Calu3 (cell line): ENCODE measurements around the gene CHMP4B. TPM values are rescaled to one million over a fixed set of nuclear protein-coding genes. Genes with fewer than 3 reads are reported as not detected.

Experiments
- BruUV-seq: library from RNA; stranded (reverse); fragments of 400-500 nt; replicated peaks from 2 replicates; lab custom pipeline; 2021; lab: Mats Ljungman, UMichigan
- CTCF ChIA-PET: fragments of 300-600 bp; sonication (Branson Sonifier 250); formaldehyde crosslinking; loops from one replicate; lab custom pipeline; 2022; ENCODE audit warnings: antibody characterized with exemption; lab: Charles Lee
- DNase-seq: peaks from one replicate; pipeline ENCODE4 v3.0.0; 2022
- H3K27ac Mint-ChIP-seq: one replicate; pipeline ENCODE4 v1.8.0; 2022; ENCODE audit warnings: mixed read lengths; ENCODE audit not compliant: unreplicated experiment
- H3K27me3 Mint-ChIP-seq: one replicate; pipeline ENCODE4 v1.8.0; 2022; ENCODE audit warnings: mixed read lengths; ENCODE audit not compliant: unreplicated experiment
- H3K36me3 Mint-ChIP-seq: one replicate; pipeline ENCODE4 v1.8.0; 2022; ENCODE audit warnings: mild to moderate bottlenecking, moderate library complexity, mixed read lengths; ENCODE audit not compliant: insufficient read depth, unreplicated experiment
- H3K4me1 Mint-ChIP-seq: one replicate; pipeline ENCODE4 v1.8.0; 2022; ENCODE audit warnings: mild to moderate bottlenecking, low read depth, mixed read lengths; ENCODE audit not compliant: unreplicated experiment
- H3K4me3 Mint-ChIP-seq: one replicate; pipeline ENCODE4 v1.8.0; 2022; ENCODE audit warnings: mild to moderate bottlenecking, low read depth, moderate library complexity, mixed read lengths; ENCODE audit not compliant: unreplicated experiment
- H3K9me3 Mint-ChIP-seq: one replicate; pipeline ENCODE4 v1.8.0; 2022; ENCODE audit warnings: low read depth, mixed read lengths; ENCODE audit not compliant: unreplicated experiment
- intact Hi-C: fragments of 100-400 bp; cut with micrococcal nuclease; formaldehyde crosslinking; loops from one replicate; pipeline ENCODE4 v1.10.0; 2022; ENCODE audit not compliant: unreplicated experiment
- total RNA-seq: library from RNA; stranded (reverse); gene quantifications from 2 replicates; pipeline ENCODE4 v1.2.3, GENCODE V29; 2022
- TF ChIP-seq, protein P1 (sequence below): fragments of 200-600 bp; IDR thresholded peaks from one replicate; pipeline ENCODE4 v1.8.0; 2022; ENCODE audit warnings: antibody characterized with exemption; ENCODE audit not compliant: unreplicated experiment

Gene CHMP4B
- total RNA-seq, 1 experiment from 2014 or later = 234 TPM

DNA sequence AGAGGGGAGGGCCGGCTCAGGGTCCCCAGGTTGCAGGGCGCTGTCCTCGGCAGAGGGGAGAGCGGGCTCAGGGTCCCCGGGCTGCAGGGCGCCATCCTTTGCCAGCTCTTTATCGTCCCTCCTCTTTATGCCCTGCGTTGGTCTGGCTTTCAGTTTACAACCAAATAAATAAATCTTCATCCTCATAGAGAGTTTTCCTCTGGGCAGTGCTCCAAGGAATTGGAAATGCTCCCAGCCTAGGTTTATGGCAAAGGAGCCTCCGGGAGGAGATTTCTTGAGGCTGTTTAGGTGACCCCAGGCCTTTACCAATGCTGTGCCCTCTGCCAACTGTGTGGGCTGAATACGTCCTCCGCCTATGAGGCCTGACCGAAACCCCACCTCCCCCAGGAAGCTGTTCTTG, 60.2 kb downstream of the CHMP4B start:
- Mint-ChIP-seq H3K4me1 (no peaks in the 10 kb centered on the region), H3K27ac (no peak overlapping the region), H3K36me3 (no peaks in the 10 kb centered on the region), H3K27me3 (peaks cover 38% of the 10 kb centered on the region), H3K9me3 (no peaks in the 10 kb centered on the region), H3K4me3 (no peak overlapping the region)
- intact Hi-C loops = no loop called here
- CTCF ChIA-PET = interaction anchor here (0.7 kb wide), 1 partner anchor 1595 kb away, joined by 3 read pairs; no protein-coding TSS in a partner anchor
- TF ChIP-seq, protein P1, sequence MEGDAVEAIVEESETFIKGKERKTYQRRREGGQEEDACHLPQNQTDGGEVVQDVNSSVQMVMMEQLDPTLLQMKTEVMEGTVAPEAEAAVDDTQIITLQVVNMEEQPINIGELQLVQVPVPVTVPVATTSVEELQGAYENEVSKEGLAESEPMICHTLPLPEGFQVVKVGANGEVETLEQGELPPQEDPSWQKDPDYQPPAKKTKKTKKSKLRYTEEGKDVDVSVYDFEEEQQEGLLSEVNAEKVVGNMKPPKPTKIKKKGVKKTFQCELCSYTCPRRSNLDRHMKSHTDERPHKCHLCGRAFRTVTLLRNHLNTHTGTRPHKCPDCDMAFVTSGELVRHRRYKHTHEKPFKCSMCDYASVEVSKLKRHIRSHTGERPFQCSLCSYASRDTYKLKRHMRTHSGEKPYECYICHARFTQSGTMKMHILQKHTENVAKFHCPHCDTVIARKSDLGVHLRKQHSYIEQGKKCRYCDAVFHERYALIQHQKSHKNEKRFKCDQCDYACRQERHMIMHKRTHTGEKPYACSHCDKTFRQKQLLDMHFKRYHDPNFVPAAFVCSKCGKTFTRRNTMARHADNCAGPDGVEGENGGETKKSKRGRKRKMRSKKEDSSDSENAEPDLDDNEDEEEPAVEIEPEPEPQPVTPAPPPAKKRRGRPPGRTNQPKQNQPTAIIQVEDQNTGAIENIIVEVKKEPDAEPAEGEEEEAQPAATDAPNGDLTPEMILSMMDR = no peak
- no TSS peak for BruUV-seq
- no peak for DNase-seq

- no peak for DNase-seq
- intact Hi-C loops = no loop called here
- no TSS peak for BruUV-seq
- no peak overlapping the region for H3K27ac Mint-ChIP-seq
- H3K27me3 Mint-ChIP-seq = peaks cover 13% of the 10 kb centered on the region
- no peak overlapping the region for H3K4me3 Mint-ChIP-seq
- H3K36me3 Mint-ChIP-seq = peaks cover 5% of the 10 kb centered on the region
- CTCF ChIA-PET = interaction anchor here (0.7 kb wide), 2 partner anchors 20 to 254 kb away, joined by 3 to 6 read pairs; no protein-coding TSS in a partner anchor
- H3K4me1 Mint-ChIP-seq = no peaks in the 10 kb centered on the region
- TF ChIP-seq, protein P1 = no peak
- H3K9me3 Mint-ChIP-seq = peaks cover 8% of the 10 kb centered on the region
Measured at GRCh38 chr20:33874129-33874528, 63.0 kb downstream of the CHMP4B start.

GRCh38 chr20:33875055-33875454, 63.9 kb downstream of the CHMP4B start:
- no peaks in the 10 kb centered on the region for H3K4me1 Mint-ChIP-seq
- peaks cover 13% of the 10 kb centered on the region for H3K27me3 Mint-ChIP-seq
- TF ChIP-seq, protein P1 = no peak
- no peak for DNase-seq
- BruUV-seq = no TSS peak
- H3K27ac Mint-ChIP-seq = no peak overlapping the region
- intact Hi-C loops = no loop called here
- H3K36me3 Mint-ChIP-seq = peaks cover 5% of the 10 kb centered on the region
- CTCF ChIA-PET = interaction anchor here (0.6 to 0.7 kb wide), 2 partner anchors 9 to 1162 kb away, joined by 4 read pairs; no protein-coding TSS in a partner anchor
- H3K9me3 Mint-ChIP-seq = peaks cover 8% of the 10 kb centered on the region
- no peak overlapping the region for H3K4me3 Mint-ChIP-seq

GRCh38 chr20:33875534-33876026, 64.4 kb downstream of the CHMP4B start:
- no peak overlapping the region for H3K27ac Mint-ChIP-seq
- peaks cover 13% of the 10 kb centered on the region for H3K27me3 Mint-ChIP-seq
- H3K4me1 Mint-ChIP-seq = no peaks in the 10 kb centered on the region
- TF ChIP-seq, protein P1 = no peak
- BruUV-seq = no TSS peak
- intact Hi-C loops = no loop called here
- peaks cover 10% of the 10 kb centered on the region for H3K9me3 Mint-ChIP-seq
- H3K4me3 Mint-ChIP-seq = no peak overlapping the region
- CTCF ChIA-PET = no interaction called here
- no peak for DNase-seq
- H3K36me3 Mint-ChIP-seq = peaks cover 5% of the 10 kb centered on the region
